Prostate gland (tissue), 2 donors: ENCODE data around the gene AK4.

ENCODE experiments used
- CTCF ChIP-seq, 4 experiments: fragments of 200-600 bp in 2 of 4; fragments of 450-650 bp in 2 of 4; sonication (generic) in 2 of 4; IDR thresholded peaks; 1 replicate in 3 of 4; 2 replicates in 1 of 4; pipeline ENCODE4 v1.5.1; 2016 to 2019; ENCODE audit warnings: antibody characterized with exemption in 4 of 4, mild to moderate bottlenecking in 2 of 4, moderate library complexity in 2 of 4
- POLR2AphosphoS5 ChIP-seq: sonication (generic); formaldehyde crosslinking; IDR thresholded peaks from one replicate; pipeline ENCODE4 v1.6.1; 2017; ENCODE audit warnings: antibody characterized with exemption

- TF ChIP-seq CTCF (IDR thresholded peaks at IDR 0.05): no peak
- no peak for TF ChIP-seq POLR2AphosphoS5
These were observed 111.8 kb downstream of the AK4 start for GRCh38 chr1:65259816-65260215.
